Neural crest cell (in vitro differentiated cells): Measurements from ENCODE around the gene AIRE. TPM values are rescaled to one million over a fixed set of nuclear protein-coding genes. Genes with fewer than 3 reads are reported as not detected.

Experiments used
- DNase-seq: peaks from one replicate; pipeline ENCODE4 v3.0.0; 2021; ENCODE audit warnings: low read depth, mixed read lengths, low spot score
- H3K27ac Mint-ChIP-seq: one replicate; pipeline ENCODE4 v1.8.0; 2021; ENCODE audit warnings: mild to moderate bottlenecking, mixed read lengths; ENCODE audit not compliant: unreplicated experiment
- H3K27me3 Mint-ChIP-seq: 2 replicates; pipeline ENCODE4 v1.8.0; 2021; ENCODE audit warnings: low read depth, mild to moderate bottlenecking, mixed read lengths
- H3K36me3 Mint-ChIP-seq: 2 replicates; pipeline ENCODE4 v1.8.0; 2021; ENCODE audit warnings: low read depth, mild to moderate bottlenecking, mixed read lengths
- H3K4me1 Mint-ChIP-seq: 2 replicates; pipeline ENCODE4 v1.8.0; 2021; ENCODE audit warnings: mixed read lengths
- H3K4me3 Mint-ChIP-seq: one replicate; pipeline ENCODE4 v1.8.0; 2021; ENCODE audit warnings: mild to moderate bottlenecking, mixed read lengths
- H3K9me3 Mint-ChIP-seq: 2 replicates; pipeline ENCODE4 v1.8.0; 2021; ENCODE audit warnings: mixed read lengths
- total RNA-seq: library from RNA; stranded (reverse); gene quantifications from 2 replicates; pipeline ENCODE4 v1.2.1, GENCODE V29; 2021
- TF ChIP-seq, protein P1 (sequence below): fragments of 200-600 bp; sonication (generic); conservative IDR thresholded peaks from 2 replicates; pipeline ENCODE4 v1.5.0; 2021; ENCODE audit warnings: antibody characterized with exemption, mild to moderate bottlenecking

Gene AIRE
- total RNA-seq, 1 donor from 2014 or later: not detected

GRCh38 chr21:44321846-44322450 is 36.3 kb downstream of the AIRE start:
- Mint-ChIP-seq H3K27me3 (no peaks in the 10 kb centered on the region), H3K27ac (no peak overlapping the region), H3K36me3 (no peaks in the 10 kb centered on the region), H3K4me1 (no peaks in the 10 kb centered on the region), H3K4me3 (no peak overlapping the region), H3K9me3 (no peaks in the 10 kb centered on the region)
- no peak for DNase-seq
- TF ChIP-seq, protein P1, sequence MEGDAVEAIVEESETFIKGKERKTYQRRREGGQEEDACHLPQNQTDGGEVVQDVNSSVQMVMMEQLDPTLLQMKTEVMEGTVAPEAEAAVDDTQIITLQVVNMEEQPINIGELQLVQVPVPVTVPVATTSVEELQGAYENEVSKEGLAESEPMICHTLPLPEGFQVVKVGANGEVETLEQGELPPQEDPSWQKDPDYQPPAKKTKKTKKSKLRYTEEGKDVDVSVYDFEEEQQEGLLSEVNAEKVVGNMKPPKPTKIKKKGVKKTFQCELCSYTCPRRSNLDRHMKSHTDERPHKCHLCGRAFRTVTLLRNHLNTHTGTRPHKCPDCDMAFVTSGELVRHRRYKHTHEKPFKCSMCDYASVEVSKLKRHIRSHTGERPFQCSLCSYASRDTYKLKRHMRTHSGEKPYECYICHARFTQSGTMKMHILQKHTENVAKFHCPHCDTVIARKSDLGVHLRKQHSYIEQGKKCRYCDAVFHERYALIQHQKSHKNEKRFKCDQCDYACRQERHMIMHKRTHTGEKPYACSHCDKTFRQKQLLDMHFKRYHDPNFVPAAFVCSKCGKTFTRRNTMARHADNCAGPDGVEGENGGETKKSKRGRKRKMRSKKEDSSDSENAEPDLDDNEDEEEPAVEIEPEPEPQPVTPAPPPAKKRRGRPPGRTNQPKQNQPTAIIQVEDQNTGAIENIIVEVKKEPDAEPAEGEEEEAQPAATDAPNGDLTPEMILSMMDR: no peak

DNA sequence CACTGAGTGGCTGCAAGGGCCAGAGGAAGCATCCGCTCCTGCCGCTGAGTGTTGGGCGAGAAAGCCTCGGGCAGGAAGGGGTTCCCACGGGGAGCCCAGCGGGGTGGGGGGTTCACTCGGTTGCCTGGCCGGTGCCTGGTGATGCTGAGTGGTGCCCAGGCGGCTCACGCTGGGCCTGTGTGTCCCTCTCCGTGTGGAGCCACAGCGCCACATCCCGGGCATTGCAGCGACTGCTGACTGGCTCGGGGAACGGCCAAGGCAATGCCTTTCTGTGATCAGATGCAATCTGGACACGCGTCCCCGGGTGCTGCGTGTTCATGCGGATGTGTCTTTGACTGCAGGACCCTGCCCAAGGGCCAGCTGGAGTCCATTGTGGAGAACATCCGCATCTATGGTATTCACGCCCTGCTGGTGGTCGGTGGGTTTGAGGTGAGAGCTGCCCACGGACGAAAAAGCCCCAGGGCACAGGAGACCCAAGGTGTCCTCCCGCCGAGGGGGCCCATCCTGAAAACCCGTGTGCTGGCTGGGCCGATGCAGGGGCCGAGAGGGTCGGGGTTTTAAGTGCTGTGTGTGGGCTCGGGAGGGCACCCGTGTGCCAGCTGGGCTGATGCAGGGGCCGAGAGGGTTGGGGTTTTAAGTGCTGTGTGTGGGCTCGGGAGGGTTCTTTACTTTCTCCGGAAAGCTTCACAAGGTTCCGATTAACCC is 37.1 kb downstream of the AIRE start:
- H3K9me3 Mint-ChIP-seq: no peaks in the 10 kb centered on the region
- TF ChIP-seq, protein P1: no peak
- DNase-seq: no peak
- no peaks in the 10 kb centered on the region for H3K4me1 Mint-ChIP-seq
- H3K27ac Mint-ChIP-seq: no peak overlapping the region
- H3K36me3 Mint-ChIP-seq: no peaks in the 10 kb centered on the region
- no peaks in the 10 kb centered on the region for H3K27me3 Mint-ChIP-seq
- no peak overlapping the region for H3K4me3 Mint-ChIP-seq

DNA sequence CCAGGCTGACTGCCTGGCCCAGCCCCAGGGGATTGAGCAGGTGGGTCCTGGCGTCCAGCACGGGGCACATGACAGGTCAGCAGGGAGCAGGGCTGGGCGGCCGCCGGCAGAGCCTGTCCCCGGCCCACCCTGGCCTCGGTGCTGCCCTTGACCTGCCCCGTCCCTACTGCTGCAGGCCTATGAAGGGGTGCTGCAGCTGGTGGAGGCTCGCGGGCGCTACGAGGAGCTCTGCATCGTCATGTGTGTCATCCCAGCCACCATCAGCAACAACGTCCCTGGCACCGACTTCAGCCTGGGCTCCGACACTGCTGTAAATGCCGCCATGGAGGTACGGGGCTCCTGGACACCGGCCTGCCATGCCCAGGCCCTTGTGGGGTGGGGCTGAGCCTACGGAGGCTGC is 37.9 kb downstream of the AIRE start:
- Mint-ChIP-seq H3K4me3 (no peak overlapping the region), H3K27me3 (no peaks in the 10 kb centered on the region), H3K36me3 (no peaks in the 10 kb centered on the region), H3K4me1 (no peaks in the 10 kb centered on the region), H3K27ac (no peak overlapping the region), H3K9me3 (no peaks in the 10 kb centered on the region)
- DNase-seq: no peak
- TF ChIP-seq, protein P1: no peak

GRCh38 chr21:44324106-44324853 is 38.6 kb downstream of the AIRE start:
- H3K4me3 Mint-ChIP-seq: no peak overlapping the region
- H3K27ac Mint-ChIP-seq: no peak overlapping the region
- no peaks in the 10 kb centered on the region for H3K4me1 Mint-ChIP-seq
- no peaks in the 10 kb centered on the region for H3K36me3 Mint-ChIP-seq
- no peaks in the 10 kb centered on the region for H3K27me3 Mint-ChIP-seq
- TF ChIP-seq, protein P1: no peak
- DNase-seq: no peak
- no peaks in the 10 kb centered on the region for H3K9me3 Mint-ChIP-seq

DNA sequence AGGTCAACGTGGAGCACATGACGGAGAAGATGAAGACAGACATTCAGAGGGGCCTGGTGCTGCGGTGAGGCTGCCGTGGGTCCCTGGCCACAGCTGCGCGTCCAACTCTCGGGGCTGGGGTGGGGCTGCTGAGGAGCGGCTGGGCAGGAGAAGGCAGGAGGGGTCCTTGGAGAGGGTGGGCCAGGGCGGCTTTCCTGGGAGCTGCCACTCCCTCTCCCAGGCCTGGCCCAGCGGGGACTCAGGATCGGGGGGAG is 39.1 kb downstream of the AIRE start:
- H3K27me3 Mint-ChIP-seq: no peaks in the 10 kb centered on the region
- H3K9me3 Mint-ChIP-seq: no peaks in the 10 kb centered on the region
- H3K27ac Mint-ChIP-seq: no peak overlapping the region

More for the DNA sequence above, 39.1 kb downstream of the AIRE start:
- Mint-ChIP-seq H3K4me1 (no peaks in the 10 kb centered on the region), H3K4me3 (no peak overlapping the region), H3K36me3 (no peaks in the 10 kb centered on the region)
- no peak for DNase-seq
- TF ChIP-seq, protein P1: no peak
